ENCODE data around the gene CLEC10A. TPM values are rescaled to one million over a fixed set of nuclear protein-coding genes. Genes with fewer than 3 reads are reported as not detected.
A peak's percentile ranks its signal among the peaks of the same experiment; 100 is the strongest.

CLEC10A gene
- polyA plus RNA-seq, 3 donors = 0.89 to 2.2 (median 0.92) TPM

DNA sequence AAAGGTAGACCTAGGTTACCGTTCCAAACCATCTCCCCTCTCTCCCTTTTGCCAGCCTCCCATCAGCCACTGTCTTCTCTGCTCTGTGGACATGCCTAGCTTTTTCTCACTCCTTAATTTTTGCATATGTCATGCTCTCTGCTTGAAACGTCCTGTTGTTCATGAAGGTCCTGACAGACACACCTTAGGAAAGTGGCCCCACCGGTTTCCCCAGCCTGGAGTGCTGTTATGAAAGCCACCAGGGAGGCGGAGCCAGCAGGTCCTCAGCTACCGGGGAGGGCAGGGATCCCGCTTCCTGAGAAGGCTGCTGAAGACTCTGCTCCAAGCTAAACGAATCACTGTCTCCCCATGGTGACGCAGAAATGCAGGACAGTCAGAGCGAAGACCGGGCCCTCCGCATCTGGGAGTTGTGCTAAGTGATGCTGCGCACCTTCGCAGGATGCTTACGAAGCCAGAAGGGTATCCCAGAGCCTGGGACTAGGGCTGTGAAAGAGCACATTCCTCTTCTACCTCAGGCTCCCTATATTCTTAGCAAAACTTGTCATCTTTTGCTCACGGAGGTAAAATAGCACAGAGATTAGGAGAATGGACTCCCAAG, 33.8 kb downstream of the CLEC10A start:
- no peak for DNase-seq (ENCODE audit: extremely low read depth in 1 of 11, low read depth in 9 of 11, low spot score in 4 of 11)

DNA sequence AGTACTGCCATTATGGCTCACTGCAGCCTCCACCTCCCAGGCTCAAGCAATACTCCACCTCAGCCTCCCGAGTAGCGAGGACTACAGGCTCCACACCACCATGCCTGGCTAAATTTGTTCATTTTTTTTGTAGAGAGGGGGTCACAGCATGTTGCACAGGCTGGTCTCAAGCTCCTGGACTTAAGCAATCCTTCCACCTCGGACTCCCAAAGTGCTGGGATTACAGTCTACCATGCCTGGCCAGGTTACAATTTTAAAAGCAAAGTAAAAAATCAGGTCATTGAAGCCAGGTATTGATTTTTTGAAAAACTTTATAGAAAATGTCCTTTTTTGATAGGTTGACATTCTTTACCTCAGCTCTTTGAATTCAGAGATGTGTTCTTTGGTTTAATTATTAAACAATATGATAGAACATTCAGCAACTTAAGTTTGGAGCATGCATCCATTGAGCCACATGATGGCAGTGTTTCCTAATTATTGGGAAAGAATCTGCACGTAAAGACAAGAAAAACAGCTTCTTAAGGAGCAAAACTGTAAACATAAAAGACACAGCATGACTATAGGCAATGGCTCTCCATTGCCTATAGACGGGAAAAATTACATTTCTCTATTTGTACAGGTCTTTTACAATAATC, 34.4 kb downstream of the CLEC10A start:
- DNase-seq (ENCODE audit: extremely low read depth in 1 of 11, low read depth in 9 of 11, low spot score in 4 of 11) = peak in 9 of 11 donors; percentile 69 to 87 (median 80)

DNA sequence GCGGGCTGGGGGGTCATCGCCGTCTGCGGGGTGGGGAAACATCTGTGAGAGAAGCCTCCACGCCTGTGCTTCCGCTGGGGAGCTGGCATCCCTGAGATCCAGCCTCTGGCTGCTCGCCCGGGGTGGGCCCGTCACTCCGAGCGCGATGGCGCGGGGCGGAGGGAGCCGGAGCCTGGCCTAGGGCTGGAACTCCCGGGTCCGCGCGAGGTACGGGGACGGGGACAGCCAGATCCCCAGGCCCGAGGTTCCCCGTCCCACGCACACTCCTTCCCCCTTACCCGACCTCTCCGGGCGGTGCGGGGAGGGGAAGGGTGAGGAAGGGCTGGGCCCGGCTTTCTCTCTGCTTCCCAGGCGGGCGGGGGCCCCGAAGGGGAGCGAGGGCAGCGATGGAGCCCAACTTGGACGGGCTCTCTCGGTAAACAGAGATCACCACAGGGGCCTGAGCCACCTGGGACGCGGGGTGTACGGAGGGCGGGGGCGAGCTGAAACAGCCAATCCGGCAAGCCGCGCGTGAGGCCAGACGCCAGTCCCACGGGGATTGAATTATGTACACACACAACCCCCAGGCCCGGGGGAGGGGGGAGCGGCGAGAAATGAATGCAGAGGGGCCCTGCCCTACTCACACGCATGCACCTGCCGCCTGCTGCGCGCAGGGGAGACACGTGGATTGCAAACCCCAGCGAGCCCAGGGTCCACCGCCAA, 36.4 kb downstream of the CLEC10A start, which contains the start of gene SLC16A11:
Gene SLC16A11, minus strand, starts transcription at position 596 of the 702 bp plus-strand sequence. Its CDS starts 579 bp downstream, at position 17.
- DNase-seq (ENCODE audit: extremely low read depth in 1 of 11, low read depth in 9 of 11, low spot score in 4 of 11) = no peak

DNA sequence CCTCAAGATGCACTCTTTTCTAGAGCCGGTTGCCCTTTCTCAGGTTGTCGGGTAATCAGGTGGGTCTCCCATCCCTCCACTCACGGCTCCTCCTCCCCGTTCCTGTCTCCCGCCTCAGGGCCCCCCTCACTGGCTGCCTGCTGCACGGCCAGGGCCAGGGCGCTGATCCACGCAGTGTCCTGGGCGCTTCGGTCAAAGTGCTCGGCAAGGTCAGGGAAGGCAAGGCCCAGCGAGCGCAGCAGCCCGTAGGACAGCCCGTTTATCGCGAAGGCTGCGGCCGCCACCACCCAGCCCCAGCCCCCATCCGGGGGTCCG, 36.9 kb downstream of the CLEC10A start:
- no peak for DNase-seq (ENCODE audit: extremely low read depth in 1 of 11, low read depth in 9 of 11, low spot score in 4 of 11)

DNA sequence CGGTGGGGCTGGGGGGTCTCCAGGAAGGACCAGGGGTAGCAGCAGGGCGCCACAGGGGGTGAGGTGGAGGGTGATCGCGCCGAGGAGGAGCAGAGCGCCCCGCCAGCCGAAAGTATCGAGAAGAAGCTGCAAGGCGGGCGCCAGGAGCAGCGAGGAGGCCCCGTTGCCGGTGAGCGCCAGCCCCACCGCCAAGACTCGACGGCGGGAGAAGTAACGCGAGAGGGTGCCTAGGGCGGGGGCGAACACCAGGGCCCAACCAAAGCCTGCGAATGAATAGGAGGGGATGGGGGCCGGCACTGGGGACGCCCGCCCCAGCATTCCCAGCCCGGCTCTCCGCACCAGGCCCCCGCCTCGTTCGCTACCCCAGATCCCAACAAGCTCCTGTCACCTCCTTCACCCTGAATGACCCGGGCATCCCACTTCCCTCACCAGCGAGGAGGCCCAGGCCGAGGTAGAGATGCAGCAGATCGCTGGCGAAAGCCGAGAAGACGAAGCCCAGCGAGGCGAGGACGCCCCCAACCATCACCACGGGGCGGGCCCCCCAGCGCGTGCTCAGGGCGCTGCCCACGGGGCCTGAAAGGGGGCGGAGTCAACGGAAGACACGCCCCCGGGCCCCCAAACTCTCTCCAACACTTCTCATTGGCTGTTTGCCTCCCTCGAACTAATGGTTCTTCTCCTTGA, 37.4 kb downstream of the CLEC10A start:
- DNase-seq (ENCODE audit: extremely low read depth in 1 of 11, low read depth in 9 of 11, low spot score in 4 of 11) = no peak

DNA sequence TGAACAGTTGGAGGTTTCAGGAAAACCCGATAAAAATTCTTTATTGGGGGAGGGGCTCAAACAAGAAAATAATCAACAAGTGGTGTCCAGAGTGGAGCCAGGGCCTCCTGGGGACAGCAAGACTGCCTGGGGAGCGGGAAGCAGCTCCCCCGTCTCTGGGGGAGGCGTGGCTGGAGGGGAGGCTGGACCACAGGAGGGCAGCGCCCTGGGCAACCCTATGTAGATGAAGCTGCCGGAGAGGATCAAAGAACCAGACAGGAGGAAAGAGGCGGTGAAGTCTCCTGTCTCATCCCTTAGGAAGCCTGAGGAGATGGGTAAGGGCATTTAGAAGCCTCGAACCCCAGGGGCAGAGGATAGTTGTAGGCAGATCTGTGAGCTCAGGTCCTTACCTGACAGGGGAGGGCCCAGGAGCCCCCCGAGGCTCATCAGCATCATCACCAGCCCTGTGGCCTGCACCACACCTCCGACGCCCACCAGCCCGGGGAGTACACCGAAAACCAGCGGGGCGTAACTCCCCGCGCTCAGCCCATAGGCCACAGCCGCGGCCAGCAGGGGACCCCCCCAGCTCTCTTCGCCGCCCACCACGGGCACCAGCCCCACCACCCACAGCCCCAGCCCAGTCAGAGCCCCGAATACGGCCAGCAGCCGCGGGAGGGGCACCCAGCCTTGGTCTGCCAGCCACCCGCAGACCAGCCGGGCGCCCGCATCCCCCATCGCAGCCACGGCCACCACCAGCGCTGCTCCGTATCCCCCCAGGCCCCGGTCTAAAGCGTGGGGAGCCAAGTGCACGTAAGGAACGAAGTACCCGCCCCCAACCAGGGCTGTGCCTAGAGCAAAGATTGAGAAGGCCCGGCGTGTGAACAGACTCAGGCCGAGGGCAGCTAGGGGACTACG, 38.2 kb downstream of the CLEC10A start:
- no peak for DNase-seq (ENCODE audit: extremely low read depth in 1 of 11, low read depth in 9 of 11, low spot score in 4 of 11)

DNA sequence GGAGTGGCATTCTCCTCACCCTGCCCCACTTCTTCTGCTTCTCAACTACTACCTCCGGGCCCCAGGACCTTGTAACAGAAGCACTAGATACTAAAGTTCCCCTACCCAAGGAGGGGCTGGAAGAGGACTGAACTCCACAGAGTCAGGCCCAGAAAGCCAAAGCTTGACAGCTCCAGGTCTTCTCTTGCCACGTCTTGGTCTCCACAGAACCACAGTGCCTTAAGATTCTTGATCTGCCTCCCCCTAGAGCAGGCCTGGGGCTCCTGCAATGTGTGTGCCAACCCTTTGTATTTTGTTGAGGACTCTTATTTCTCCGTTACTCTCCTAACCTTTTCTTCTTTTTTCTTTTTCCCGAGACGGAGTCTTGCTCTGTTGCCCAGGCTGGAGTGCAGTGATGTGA, 40.2 kb downstream of the CLEC10A start:
- DNase-seq (ENCODE audit: extremely low read depth in 1 of 11, low read depth in 9 of 11, low spot score in 4 of 11) = no peak

DNA sequence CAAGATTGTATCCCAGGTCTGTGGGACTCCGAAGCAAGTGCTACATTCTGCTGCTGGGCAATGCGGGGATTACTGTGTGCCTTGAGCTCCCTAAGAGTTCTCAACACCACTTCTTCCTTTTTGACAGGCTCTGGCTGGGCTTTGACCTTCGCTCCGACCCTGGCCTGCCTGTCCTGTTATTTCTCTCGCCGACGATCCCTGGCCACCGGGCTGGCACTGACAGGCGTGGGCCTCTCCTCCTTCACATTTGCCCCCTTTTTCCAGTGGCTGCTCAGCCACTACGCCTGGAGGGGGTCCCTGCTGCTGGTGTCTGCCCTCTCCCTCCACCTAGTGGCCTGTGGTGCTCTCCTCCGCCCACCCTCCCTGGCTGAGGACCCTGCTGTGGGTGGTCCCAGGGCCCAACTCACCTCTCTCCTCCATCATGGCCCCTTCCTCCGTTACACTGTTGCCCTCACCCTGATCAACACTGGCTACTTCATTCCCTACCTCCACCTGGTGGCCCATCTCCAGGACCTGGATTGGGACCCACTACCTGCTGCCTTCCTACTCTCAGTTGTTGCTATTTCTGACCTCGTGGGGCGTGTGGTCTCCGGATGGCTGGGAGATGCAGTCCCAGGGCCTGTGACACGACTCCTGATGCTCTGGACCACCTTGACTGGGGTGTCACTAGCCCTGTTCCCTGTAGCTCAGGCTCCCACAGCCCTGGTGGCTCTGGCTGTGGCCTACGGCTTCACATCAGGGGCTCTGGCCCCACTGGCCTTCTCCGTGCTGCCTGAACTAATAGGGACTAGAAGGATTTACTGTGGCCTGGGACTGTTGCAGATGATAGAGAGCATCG, 41.8 kb downstream of the CLEC10A start:
- no peak for DNase-seq (ENCODE audit: extremely low read depth in 1 of 11, low read depth in 9 of 11, low spot score in 4 of 11)

DNA sequence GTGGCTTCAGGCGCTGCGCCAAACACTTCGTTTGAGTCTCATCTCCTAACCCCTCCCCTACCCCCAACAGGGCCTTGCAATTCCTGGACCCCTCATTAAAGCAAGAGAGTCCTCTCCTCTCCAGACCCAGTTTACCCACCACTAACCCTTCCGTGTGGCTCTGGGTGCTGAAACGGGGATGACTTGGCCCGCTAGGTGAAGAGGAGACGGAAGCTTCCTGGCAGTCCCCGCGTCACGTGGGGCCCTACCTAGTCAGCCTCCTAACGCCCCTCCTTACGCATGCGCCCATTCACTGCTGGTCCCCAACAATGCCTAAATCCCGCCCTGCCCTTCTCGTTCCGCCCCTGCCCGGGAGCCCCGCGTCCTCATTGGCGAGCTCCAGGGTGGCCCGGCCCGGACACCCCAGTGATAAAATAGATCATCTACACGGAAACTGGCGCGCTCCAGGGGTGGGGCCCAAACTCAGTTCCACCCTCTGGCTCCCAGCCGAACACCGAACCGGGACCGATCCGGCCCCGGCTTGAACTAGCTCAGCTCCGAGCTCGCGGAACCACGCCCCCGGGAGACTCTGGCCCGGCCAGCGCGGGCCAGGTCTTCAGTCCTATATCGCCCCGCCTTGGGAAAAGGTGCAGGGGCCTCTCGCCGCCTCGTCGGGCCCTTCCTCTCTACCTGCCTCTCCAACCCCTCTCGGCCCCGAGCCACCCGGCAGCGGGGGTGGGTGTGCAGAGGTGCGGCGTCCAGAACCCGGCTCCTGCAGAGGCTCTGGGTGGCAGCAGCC, 44.3 kb downstream of the CLEC10A start, which contains the start of gene SLC16A13:
Gene SLC16A13, plus strand, starts transcription at position 425 of the 778 bp plus-strand sequence. CDS start 368 bp downstream, outside the sequence.
- DNase-seq (ENCODE audit: extremely low read depth in 1 of 11, low read depth in 9 of 11, low spot score in 4 of 11) = peak; percentile 81 to 96 (median 91)

DNA sequence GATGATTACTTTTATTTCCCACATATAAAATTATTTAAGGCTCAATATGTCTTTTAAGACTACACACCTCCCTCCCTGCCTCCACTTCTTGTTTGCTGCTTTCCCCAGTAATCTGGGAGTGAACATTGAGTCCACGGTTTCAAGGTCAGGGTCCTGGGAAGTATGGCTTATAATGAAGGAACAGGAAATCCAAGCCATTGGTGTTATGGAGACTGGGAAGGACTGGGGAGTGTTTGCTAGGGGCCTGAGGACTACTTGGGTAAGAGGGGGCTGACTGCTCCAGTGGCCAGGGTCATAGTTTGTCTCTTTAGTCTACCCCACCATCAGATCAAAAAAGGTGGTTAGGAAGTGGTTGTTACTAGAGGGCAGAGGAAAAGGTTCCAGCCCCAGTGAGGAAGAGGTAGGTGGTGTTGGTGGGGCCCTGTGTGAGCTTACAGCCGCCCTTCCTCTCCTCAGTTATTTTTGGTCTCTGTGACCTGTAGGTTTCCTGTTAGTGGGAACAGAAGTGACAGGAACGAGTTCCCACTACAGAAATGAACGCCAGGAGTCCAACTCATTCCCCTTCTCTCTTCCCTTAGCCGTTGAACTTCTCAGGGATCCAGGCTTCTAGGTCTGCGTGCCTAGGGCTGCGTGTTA, 45.0 kb downstream of the CLEC10A start:
- DNase-seq (ENCODE audit: extremely low read depth in 1 of 11, low read depth in 9 of 11, low spot score in 4 of 11) = no peak

DNA sequence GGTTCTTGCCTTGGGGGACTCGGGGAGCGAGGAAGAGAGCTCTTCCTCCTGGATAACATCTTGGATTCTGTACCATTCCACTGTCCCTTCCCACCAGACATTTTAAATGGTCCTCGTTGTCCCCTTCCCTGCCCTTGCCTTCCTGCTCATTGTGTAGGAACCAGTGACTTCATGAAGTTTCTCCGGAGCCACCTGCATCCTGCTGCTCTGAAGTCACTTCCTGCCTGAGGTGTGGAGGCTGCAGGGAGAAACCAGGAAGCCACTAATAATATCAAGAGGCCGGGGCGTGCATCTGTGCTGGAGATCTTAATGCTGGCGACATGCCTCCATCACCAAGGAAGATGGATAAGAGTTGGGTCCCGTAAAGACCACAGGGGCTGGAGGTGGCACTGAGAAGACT, 50.4 kb downstream of the CLEC10A start:
- DNase-seq (ENCODE audit: extremely low read depth in 1 of 11, low read depth in 9 of 11, low spot score in 4 of 11) = no peak

DNA sequence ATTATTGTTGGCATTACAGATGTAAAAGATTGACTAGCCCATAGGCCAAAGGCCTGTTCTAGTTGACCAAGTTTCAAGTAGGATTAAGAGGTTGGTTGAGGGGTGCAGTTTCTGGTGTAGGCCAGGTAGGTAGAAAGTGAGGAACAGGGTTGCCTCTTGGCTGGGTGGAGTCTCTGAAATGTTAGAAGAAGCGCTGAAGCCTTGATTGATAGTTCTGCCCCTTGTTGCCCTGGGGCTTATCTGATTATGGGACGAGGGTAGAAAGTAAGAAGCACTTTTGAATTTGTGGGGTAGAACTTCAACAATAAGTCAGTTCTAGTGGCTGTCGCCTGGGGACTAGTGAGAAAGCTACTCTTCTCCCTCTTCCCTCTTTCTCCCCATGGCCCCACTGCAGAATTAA, 51.0 kb downstream of the CLEC10A start:
- no peak for DNase-seq (ENCODE audit: extremely low read depth in 1 of 11, low read depth in 9 of 11, low spot score in 4 of 11)

DNA sequence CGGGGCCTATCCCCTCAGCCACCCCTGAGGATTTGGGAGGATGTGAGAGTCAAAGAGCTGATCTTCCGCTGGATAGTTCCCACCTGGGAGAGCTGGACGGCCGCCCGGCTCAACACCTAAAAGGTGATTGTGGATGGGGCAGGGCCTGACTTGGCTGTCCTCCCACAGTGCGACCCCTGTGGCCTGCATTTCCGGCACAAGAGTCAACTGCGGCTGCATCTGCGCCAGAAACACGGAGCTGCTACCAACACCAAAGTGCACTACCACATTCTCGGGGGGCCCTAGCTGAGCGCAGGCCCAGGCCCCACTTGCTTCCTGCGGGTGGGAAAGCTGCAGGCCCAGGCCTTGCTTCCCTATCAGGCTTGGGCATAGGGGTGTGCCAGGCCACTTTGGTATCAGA, 52.7 kb downstream of the CLEC10A start:
- DNase-seq (ENCODE audit: extremely low read depth in 1 of 11, low read depth in 9 of 11, low spot score in 4 of 11) = no peak

DNA sequence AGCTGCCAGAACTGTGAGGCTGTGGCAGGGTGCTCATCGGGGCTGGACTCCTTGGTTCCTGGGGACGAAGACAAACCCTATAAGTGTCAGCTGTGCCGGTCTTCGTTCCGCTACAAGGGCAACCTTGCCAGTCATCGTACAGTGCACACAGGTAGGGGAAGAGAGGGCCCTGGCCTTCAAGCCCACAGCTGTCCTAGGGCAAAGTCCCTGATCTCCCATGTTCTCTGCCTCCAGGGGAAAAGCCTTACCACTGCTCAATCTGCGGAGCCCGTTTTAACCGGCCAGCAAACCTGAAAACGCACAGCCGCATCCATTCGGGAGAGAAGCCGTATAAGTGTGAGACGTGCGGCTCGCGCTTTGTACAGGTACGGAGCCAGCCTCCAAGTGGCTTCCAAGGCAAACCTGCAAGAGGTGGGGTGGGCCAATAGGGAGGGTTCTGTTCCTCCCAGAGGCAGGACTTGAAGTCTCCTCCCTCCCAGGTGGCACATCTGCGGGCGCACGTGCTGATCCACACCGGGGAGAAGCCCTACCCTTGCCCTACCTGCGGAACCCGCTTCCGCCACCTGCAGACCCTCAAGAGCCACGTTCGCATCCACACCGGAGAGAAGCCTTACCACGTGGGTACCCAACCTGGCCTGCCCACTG, 53.5 kb downstream of the CLEC10A start:
- DNase-seq (ENCODE audit: extremely low read depth in 1 of 11, low read depth in 9 of 11, low spot score in 4 of 11) = no peak

DNA sequence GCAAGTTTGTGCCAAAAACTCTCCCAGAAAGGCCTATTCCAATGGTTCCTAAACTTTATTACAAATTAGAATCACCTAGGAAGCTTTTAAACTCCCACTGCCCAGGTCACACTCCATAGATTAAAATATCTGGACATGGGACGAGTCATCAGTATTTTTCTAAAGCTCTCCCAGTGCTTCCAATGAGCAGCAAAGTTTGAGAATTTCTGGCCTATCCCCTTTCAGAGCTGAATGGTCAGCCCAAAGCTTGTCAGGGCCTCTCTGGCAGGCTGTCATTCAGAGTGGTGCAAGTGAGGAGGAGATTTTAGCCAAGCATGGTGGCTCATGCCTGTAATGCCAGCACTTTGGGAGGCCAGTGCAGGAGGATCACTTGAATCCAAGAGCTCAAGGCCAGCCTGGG, 54.8 kb downstream of the CLEC10A start:
- no peak for DNase-seq (ENCODE audit: extremely low read depth in 1 of 11, low read depth in 9 of 11, low spot score in 4 of 11)
